NCI-H2171 treated with DMSO at 0.1 percent for 48 hours (cell line): ENCODE results near the gene VPS13C.

Experiments
- DNase-seq: peaks from one replicate; lab custom pipeline; 2025; lab: John Stamatoyannopoulos, UW

The VPS13C gene, protein sequence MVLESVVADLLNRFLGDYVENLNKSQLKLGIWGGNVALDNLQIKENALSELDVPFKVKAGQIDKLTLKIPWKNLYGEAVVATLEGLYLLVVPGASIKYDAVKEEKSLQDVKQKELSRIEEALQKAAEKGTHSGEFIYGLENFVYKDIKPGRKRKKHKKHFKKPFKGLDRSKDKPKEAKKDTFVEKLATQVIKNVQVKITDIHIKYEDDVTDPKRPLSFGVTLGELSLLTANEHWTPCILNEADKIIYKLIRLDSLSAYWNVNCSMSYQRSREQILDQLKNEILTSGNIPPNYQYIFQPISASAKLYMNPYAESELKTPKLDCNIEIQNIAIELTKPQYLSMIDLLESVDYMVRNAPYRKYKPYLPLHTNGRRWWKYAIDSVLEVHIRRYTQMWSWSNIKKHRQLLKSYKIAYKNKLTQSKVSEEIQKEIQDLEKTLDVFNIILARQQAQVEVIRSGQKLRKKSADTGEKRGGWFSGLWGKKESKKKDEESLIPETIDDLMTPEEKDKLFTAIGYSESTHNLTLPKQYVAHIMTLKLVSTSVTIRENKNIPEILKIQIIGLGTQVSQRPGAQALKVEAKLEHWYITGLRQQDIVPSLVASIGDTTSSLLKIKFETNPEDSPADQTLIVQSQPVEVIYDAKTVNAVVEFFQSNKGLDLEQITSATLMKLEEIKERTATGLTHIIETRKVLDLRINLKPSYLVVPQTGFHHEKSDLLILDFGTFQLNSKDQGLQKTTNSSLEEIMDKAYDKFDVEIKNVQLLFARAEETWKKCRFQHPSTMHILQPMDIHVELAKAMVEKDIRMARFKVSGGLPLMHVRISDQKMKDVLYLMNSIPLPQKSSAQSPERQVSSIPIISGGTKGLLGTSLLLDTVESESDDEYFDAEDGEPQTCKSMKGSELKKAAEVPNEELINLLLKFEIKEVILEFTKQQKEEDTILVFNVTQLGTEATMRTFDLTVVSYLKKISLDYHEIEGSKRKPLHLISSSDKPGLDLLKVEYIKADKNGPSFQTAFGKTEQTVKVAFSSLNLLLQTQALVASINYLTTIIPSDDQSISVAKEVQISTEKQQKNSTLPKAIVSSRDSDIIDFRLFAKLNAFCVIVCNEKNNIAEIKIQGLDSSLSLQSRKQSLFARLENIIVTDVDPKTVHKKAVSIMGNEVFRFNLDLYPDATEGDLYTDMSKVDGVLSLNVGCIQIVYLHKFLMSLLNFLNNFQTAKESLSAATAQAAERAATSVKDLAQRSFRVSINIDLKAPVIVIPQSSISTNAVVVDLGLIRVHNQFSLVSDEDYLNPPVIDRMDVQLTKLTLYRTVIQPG (N-terminal part only)

DNA sequence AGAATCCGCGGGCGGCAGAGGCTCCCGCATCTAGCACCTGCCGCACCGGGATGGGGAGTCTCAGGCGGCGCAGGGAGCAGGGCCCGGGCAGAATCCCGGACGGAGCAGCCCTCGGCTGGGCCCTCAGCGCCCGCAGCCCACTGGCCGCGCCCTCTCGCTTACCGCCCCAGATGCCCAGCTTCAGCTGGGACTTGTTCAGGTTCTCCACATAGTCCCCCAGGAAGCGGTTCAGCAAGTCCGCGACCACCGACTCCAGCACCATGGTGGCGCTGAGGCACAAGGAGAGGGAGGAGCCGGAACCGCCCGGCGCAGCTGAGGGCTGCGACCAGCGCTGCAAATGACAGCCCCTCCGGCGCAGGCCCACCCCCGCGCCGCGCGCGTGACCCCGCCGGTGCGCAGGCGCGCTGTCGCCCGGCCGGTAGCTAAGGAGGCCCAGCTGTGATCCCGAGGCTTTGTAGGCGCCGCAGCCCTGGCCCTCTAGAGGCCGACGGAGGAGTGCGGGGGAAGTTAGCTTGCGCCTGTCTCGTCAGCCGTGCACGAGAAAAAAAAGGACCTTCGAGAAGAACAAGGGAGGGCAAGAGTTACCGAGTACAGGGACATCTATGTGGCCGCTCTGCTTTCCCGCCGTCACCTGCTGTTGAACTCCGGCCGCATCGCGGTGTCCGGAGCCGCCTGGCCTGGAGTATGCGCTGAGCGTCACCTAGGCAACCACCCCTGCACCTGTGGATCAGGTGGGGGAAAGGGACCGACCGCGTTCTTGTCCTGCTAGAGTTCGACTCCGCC lies at the start of gene VPS13C:
VPS13C (minus strand) TSS at position 335 of the 783 bp plus-strand sequence; CDS start at position 262, 73 bp downstream.
- peak; percentile 95 for DNase-seq

DNA sequence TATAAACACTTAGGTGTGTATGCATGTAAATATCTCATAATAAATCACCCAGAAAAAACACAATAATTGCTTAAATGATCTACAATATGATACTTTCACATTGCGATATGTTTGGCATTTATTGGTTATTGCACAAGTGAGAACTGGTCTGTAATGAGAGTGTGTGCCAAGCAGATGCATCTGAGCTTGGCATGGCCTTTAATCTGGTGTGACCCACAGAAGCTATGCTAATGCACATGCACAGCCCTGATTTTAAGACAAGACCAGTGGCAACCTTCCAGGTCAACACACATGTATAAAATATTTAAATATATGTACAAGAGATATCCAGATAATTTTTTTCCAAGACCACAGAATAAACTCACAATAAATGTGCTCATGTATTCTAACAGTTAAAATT lies 49.2 kb upstream of the VPS13C start:
- DNase-seq, result peak; percentile 49

DNA sequence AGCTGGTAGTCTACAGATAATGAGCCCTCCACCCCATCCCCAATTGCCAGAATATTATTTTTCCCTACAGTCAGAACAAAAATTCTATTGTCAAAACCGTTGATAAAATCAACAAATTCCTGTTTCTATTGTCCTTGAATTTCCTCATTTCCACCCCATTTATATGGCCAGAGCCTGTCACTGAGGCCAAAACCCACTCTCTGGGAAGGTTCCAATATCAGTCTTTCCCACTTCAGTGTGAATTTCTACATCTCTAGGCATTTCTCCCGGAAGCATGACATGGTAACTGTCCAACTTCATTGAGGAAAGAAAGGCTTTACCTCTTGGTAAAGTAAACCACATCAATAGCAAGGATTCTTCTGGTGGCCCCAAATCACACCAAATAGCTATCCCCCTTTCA lies 48.2 kb upstream of the VPS13C start:
- no peak for DNase-seq

DNA sequence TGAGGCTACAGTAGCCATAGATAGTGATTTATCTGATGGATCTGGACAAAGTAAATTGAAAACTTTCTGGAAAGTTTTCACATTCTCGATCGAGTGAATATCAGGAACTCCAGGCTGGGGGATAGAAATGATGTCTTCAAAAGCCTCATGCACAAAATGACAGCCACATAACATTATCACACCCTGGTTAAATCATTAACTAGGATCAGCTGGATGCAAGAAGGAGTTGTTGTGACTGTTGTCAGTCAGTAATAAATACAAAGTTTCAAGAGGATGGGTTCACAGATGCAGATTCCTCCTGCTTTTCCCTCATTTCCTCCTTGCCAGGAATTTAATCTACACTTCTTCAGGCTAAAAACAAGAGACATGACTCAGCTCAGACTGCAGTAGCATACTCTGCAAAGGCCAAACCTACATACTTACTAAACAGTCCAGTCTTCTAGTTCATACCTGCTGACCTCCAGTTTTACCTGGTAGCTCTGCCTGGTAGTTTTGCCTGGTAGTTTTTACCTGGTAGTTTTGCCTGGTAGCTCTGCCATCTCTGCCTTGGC lies 47.4 kb upstream of the VPS13C start:
- no peak for DNase-seq

DNA sequence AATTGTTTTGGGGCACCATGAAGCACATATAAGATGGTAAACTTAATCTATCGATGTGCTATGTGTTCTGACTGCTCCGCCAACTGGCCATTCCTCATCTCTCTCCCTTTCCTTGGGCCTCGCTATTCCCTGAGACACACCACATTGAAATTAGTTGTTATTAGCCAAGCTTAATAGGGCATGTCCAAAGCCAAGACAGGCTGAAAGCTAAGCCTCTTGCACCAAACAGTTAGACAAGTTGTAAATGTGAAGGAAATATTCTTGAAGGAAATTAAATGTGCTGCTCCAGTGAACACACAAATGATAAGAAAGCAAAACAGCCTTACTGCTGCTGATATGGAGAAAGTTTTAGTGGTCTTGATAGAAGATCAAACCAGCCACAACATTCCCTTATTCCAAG lies 45.8 kb upstream of the VPS13C start:
- DNase-seq, result no peak

DNA sequence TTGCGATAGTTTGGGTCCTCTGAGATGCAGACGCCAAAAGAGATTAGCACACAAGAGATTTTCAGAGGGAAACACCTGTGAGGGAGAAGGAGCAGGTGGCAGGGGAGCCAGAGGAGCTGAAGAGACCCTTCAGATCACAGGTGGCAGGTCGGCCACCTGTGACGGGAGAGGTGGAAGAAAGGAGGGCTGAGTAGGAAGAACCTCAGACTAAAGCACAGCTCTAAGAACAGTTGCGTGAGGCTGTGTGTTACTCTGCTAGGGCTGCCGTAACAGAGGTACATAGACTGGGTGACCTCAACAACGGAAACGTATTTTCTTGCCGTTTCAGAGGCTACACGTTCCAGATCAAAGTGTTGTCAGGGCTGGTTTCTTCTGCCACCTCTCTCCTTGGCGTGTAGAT lies 45.0 kb upstream of the VPS13C start:
- DNase-seq, result peak; percentile 77

DNA sequence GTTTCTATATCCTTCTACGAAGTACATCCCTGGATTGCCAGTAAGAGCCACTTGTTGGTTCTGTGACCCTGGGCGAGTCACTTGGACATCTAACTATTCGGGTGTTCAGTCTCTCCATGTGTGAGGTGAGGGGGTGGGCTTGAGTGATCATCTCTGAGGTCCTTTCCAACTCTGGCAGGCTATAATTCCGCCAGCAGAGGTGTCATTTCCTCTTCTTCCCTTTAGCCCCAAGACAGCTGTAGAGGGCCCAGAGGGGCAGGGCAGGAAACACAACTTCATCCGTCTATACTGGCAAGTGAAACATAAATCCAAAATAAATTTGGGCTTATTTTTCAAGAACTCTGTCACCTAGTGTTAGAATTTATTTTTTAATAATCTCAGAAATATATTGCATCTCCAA lies 44.6 kb upstream of the VPS13C start:
- DNase-seq, result no peak

DNA sequence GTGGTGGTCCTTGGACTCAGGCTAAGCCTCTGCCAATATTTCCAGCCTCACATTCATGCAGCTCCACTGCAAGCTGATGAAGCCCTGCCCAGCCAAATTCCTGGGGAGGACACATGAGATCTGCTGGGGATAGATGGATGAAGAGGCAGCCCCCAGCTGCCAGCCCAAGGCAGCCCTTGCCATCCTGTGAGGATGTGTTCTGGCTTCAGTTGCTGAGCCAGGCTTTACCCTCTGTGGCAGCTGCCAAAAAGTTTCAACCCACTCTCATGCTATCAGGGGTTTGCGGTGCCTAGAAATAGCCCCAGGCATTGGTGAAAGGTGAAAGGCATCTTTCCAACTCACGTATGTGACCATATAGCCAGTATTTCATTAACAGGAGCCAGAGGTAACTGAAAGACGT lies 44.2 kb upstream of the VPS13C start:
- DNase-seq, result no peak

DNA sequence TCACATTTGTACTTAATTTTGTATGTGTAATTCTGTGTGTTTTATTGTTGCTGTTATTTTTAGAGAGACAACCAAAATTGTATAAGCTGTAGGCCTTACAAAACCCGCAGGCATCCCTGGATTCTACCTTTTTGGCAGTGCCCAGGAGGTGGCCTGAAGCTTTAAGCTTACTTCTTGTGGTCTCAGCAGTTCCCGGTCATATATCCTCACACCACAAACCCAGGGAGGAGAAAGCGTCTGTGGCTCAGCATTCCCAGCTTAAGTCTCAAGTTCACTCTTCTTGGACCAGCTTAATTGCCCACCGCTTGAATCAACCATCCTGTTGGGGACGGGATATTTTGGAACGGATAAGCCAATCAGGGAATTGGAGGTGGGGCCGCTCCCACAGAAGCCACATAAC lies 43.2 kb upstream of the VPS13C start:
- DNase-seq, result no peak

DNA sequence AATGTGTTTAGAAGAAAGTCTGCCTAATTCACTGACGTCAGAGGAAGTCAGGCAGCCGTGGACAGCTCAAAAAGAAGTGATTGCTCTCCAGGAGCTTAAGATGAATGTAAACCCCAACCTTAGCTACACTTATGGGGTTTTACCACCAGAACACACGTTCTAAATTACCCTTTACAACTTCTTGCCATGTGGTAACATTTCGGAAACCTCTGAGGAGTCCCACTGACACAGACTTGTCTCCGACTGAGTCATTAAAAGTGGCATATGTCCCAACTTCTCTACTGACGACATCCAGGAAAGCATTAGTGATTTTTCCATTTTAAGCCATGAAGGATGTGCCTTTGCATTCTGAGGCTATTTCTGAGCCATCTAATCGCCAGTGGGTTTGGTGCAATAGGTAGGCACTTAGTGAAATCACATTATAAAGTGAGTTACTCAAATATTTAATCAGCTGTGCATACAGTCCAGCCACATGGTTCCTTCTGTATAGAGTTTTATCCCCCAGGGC lies 38.9 kb upstream of the VPS13C start:
- no peak for DNase-seq

DNA sequence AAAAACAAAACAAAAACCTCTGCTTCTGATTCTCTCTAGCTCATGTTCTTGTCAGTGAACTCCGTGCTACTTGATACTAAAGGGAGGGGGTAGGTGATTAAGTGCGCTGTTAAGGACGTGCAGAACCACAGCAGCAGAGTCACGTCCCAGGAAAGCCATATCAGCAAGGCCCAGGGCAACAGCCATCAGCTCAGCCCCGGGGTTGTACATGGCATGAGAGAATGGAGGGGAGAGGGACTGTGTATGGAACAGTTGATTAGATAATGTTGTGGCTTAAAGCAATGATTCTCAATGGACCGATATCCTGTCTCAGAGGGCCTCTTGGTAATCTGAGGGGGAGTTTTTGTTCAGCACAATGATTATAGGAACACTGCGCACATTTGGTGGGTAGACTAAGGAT lies 34.1 kb upstream of the VPS13C start:
- DNase-seq, result no peak

DNA sequence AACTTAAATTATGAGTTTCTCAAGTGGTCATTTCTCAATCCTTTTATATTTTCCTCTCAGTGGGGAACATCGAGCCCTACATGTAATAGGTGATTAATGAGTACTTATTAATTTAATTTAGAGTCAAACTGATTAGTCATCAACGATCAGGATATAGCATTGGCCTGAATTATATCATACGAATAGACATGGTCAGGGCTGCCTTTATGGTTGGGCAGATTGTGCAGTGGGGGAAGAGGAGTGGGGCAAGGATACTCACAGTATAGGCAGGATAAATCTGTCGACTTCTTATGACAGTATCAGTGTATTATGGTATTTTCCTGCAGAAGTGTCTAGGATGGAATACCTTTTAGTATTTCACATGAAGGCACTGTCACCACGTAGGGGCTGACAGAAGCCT lies 33.6 kb upstream of the VPS13C start:
- no peak for DNase-seq

DNA sequence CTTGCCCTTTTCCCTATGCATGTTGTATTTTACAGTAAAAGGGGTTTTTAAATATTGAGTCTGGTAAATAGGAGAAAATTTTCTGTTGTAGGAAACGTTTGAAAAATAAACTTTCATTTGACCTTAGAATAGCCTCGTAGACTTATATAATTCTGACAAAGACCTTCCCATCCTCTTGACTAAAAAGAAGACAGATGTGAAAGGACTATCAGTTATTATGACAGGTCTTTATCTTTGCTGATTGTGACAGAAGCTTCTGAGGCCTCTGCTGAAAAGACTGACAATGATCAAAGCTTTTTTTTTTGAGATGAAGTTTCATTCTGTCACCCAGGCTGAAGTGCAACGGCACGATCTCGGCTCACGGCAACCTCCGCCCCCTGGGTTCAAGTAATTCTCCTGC lies 30.7 kb upstream of the VPS13C start:
- no peak for DNase-seq

DNA sequence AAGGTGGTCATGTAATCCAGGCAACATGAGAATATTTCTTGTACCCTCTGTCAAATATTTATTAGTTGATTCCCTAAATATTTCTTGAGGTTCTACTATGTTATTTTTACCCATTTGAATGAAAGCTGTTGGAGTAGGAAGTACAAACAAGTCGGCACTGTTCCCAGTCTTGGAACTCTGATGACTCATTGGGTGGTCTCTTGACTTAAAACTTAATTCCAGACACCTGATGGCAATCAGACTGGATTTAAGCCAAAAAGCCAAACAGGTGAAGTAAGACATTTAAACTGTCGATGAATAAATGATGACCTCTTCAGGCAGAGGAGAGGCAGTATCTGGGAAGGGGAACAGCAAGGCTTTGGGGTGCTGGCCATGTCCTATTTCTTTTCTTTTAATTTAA lies 29.4 kb upstream of the VPS13C start:
- no peak for DNase-seq

DNA sequence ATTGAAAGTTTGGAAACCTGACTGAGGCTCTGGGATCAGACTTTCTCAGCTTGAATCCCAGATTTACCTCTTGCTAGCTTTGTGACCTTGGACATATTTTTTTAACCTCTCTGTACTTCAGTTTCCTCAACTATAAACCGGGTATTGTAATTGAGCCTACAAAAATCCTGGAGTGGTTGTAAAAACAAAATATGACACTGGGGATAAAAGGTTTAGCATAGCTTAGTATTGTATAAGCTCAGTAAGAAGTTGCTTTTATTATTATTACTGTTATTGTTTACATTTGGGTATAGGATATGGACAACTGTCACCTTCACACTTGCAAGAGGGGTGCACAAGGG lies 28.1 kb upstream of the VPS13C start:
- no peak for DNase-seq

DNA sequence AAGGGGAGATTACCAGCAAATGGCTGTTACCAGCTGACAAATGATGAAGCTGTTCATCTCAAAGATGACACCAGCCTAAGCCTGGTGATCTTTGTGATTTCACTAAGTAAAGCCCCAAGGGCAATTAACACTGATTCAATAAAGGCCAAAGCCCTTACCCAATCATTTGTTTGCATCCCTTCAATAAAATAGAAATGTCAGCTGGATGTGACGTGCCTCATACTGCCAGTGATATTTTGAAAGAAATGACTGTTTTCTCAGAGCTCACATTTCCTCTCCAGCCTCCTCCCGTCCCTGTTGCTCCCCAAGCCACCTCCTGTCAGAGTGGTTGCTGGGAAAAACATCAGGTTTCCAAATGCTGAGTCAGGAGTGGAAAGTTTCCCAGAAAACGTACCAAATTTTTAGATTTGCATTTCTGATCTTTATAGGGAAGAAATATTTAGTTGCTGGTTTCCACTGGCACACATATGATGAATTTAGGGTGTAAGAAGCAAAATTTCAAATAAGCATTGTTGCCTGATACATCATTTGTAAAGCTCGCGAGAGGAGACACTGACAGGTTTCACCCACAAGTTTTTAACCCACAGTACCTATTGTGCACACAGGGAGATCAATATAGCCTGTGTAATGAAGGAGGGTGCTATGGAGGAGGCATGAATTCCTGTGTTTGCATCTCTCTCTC lies 27.6 kb upstream of the VPS13C start:
- no peak for DNase-seq

DNA sequence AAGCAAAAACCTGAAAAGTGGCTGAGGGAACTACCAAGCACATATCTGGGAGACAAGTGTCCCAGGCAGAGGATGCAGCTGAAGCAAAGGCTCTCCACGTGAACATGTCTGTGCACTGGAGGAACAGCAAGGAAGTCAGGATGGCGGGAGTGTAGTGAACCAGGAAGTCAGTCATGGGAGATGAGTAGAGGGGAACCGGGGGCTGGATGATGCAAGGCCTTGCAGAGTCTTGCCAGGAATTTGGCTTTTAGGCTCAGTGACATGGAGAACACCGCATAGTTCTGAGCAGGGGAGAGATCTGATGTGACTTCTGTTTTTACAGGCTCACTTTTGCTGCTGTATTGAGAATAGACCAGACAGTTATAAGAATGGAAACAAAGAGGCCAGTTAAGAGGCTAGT lies 25.5 kb upstream of the VPS13C start:
- no peak for DNase-seq

DNA sequence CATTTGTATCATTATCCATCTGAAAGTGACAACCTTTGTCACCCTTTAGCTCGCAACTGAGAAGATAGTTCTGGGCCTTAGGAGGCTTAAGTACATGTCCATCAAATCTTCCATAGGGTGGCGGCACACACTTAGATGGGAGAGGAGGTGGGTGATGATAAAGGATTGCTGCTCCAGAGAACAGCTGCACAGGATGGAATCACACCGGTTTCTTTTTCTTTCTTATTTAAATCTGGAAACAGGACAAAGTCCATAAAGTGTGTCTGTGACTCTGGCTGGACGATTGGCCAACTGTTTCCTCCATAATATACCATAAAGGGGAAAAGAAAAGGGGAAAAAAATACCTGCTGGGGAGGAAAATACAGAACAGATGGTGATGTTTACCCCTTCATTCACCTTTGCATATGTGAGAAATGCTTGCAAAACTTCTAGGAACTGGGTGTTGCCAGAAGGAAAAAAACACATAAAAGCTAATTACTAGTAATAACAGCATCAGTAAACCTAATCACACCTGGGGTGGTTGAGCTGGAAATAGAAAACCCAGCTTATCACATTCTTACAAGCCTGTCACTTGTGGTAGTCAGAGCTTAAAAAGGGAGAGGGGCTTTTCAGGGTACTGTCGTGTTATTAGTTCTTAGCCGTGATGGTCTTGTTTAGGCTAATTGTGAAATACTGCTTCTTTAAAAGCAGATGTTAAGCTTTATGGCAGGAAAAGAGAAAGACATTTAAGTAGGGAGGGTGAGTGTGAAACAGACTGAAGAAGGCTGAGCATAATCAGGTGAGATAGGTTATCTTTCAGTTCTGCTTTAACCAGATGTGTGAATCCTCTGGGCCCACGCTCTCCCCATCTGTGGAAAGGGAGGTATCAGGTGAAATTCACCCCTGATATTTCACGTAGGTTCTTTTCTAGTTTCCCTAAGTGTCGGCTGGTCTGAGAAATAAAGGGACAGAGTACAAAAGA lies 23.2 kb upstream of the VPS13C start:
- DNase-seq, result peak; percentile 79

DNA sequence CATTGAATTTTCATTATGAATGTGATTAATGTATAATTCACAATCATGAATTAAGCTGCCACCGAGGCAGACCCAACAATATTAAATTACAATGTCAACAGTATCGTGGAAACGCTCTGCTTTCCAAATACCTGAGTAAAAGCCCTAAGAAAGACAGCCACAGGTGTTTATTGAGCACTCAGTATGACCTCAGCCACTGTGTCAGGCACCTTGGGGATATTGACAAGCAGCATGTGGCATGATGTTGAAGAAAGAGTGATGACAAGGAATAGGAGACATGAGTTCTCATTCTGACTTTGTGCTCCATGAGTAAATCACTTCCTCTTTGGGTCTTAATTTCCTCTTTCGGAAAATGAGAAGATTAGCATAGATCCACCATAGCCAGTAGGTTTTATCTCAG lies 19.3 kb upstream of the VPS13C start:
- DNase-seq, result no peak
